Measurements from ENCODE around the gene DPF1. TPM values are rescaled to one million over a fixed set of nuclear protein-coding genes. Genes with fewer than 3 reads are reported as not detected.

The DPF1 gene
- total RNA-seq, 2 experiments from 2014 or later, result not detected

- H3K9me3 Mint-ChIP-seq, result no peaks in the 10 kb centered on the region
- Histone ChIP-seq H3K27ac (ENCODE audit: low read depth in 1 of 2, low read length in 2 of 2) (no peak overlapping the region), H3K9me3 (ENCODE audit: control insufficient read depth in 1 of 2, insufficient read depth in 1 of 2, low read length in 2 of 2) (no peaks in the 10 kb centered on the region), H3K36me3 (ENCODE audit: insufficient read depth, low read length) (no peaks in the 10 kb centered on the region), H3K27me3 (ENCODE audit: control insufficient read depth in 1 of 2, insufficient read depth in 2 of 2, low read length in 2 of 2) (no peaks in the 10 kb centered on the region), H3K4me1 (ENCODE audit: insufficient read depth, low read length) (peaks cover 24% of the 10 kb centered on the region), H3K4me3 (ENCODE audit: low read length) (no peak overlapping the region)
- H3K4me3 Mint-ChIP-seq, result no peak overlapping the region
- no peaks in the 10 kb centered on the region for H3K36me3 Mint-ChIP-seq (ENCODE audit: low read depth)
- CTCF ChIA-PET, result interaction anchor here (1.4 kb wide), 1 partner anchor 54 kb away, joined by 3 read pairs; no protein-coding TSS in a partner anchor
- no peak for DNase-seq
- H3K27me3 Mint-ChIP-seq, result no peaks in the 10 kb centered on the region
- peaks cover 31% of the 10 kb centered on the region for H3K4me1 Mint-ChIP-seq (ENCODE audit: low read depth)
- H3K27ac Mint-ChIP-seq, result peak overlapping the region; percentile 71
- TF ChIP-seq, protein P1, sequence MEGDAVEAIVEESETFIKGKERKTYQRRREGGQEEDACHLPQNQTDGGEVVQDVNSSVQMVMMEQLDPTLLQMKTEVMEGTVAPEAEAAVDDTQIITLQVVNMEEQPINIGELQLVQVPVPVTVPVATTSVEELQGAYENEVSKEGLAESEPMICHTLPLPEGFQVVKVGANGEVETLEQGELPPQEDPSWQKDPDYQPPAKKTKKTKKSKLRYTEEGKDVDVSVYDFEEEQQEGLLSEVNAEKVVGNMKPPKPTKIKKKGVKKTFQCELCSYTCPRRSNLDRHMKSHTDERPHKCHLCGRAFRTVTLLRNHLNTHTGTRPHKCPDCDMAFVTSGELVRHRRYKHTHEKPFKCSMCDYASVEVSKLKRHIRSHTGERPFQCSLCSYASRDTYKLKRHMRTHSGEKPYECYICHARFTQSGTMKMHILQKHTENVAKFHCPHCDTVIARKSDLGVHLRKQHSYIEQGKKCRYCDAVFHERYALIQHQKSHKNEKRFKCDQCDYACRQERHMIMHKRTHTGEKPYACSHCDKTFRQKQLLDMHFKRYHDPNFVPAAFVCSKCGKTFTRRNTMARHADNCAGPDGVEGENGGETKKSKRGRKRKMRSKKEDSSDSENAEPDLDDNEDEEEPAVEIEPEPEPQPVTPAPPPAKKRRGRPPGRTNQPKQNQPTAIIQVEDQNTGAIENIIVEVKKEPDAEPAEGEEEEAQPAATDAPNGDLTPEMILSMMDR (IDR thresholded peaks at IDR 0.05), result no peak
- ATAC-seq (ENCODE audit: poor library complexity), result no peak
- POLR2A ChIA-PET, result interaction anchor here (1.1 to 2.7 kb wide), 4 partner anchors 11 to 359 kb away, joined by 4 to 16 read pairs (median 6); partner anchors contain the start of genes KCNK6, PSMD8, SIPA1L3 and WDR87
- intact Hi-C loops (cut with DNase I, micrococcal nuclease), result loop anchor here (2.0 to 5.0 kb wide), 2 partner anchors 46 to 51 kb away; no protein-coding TSS in a partner anchor
These were observed 42.0 kb upstream of the DPF1 start for GRCh38 chr19:38265921-38266429.

GRCh38 chr19:38265213-38265861 is 41.3 kb upstream of the DPF1 start:
- Histone ChIP-seq H3K36me3 (ENCODE audit: insufficient read depth, low read length) (no peaks in the 10 kb centered on the region), H3K4me3 (ENCODE audit: low read length) (peak overlapping the region; percentile 68), H3K27me3 (ENCODE audit: control insufficient read depth in 1 of 2, insufficient read depth in 2 of 2, low read length in 2 of 2) (no peaks in the 10 kb centered on the region), H3K27ac (ENCODE audit: low read depth in 1 of 2, low read length in 2 of 2) (peak overlapping the region; percentile 37 to 46), H3K4me1 (ENCODE audit: insufficient read depth, low read length) (peaks cover 24% of the 10 kb centered on the region), H3K9me3 (ENCODE audit: control insufficient read depth in 1 of 2, insufficient read depth in 1 of 2, low read length in 2 of 2) (no peaks in the 10 kb centered on the region)
- ATAC-seq (ENCODE audit: poor library complexity) (no peak), DNase-seq (peak in 2 of 14 experiments; percentile 8 to 33)
- TF ChIP-seq, protein P1 (IDR thresholded peaks at IDR 0.05), result no peak
- H3K36me3 Mint-ChIP-seq (ENCODE audit: low read depth), result no peaks in the 10 kb centered on the region
- peak overlapping the region; percentile 83 for H3K4me3 Mint-ChIP-seq
- H3K27ac Mint-ChIP-seq, result peak overlapping the region; percentile 71
- POLR2A ChIA-PET, result interaction anchor here (1.1 to 2.7 kb wide), 4 partner anchors 10 to 358 kb away, joined by 4 to 16 read pairs (median 6); partner anchors contain the start of genes KCNK6, PSMD8, SIPA1L3 and WDR87
- H3K27me3 Mint-ChIP-seq, result no peaks in the 10 kb centered on the region
- CTCF ChIA-PET, result interaction anchor here (0.7 to 1.4 kb wide), 2 partner anchors 53 to 363 kb away, joined by 3 to 4 read pairs; no protein-coding TSS in a partner anchor
- H3K9me3 Mint-ChIP-seq, result no peaks in the 10 kb centered on the region
- H3K4me1 Mint-ChIP-seq (ENCODE audit: low read depth), result peaks cover 31% of the 10 kb centered on the region
- intact Hi-C loops (cut with DNase I, micrococcal nuclease), result loop anchor here (2.0 to 5.0 kb wide), 2 partner anchors 47 to 51 kb away; no protein-coding TSS in a partner anchor

GRCh38 chr19:38264486-38265212 is 40.6 kb upstream of the DPF1 start, which contains the start of gene SPINT2:
TSS of gene SPINT2 (plus strand) at chr19:38264573. CDS start at chr19:38264893, 320 bp downstream.
- Mint-ChIP-seq H3K9me3 (no peaks in the 10 kb centered on the region), H3K36me3 (ENCODE audit: low read depth) (no peaks in the 10 kb centered on the region), H3K27me3 (no peaks in the 10 kb centered on the region), H3K27ac (peak within 1 kb of the TSS; percentile 71), H3K4me1 (ENCODE audit: low read depth) (peaks cover 31% of the 10 kb centered on the region), H3K4me3 (peak within 1 kb of the TSS; percentile 83)
- intact Hi-C loops (cut with DNase I, micrococcal nuclease), result loop anchor here (2.0 to 5.0 kb wide), 2 partner anchors 48 to 52 kb away; no protein-coding TSS in a partner anchor
- TF ChIP-seq, protein P1 (IDR thresholded peaks at IDR 0.05), result no peak
- peak in 8 of 14 experiments; percentile 27 to 83 (median 50) for DNase-seq
- ChIA-PET CTCF (interaction anchor here (0.7 to 1.4 kb wide), 2 partner anchors 54 to 362 kb away, joined by 3 to 4 read pairs; no protein-coding TSS in a partner anchor), POLR2A (interaction anchor here (0.7 to 2.7 kb wide), 8 partner anchors 9 to 358 kb away, joined by 3 to 16 read pairs (median 4); partner anchors contain the start of genes CATSPERG, FAM98C, PSMD8 and SIPA1L3)
- Histone ChIP-seq H3K4me3 (ENCODE audit: low read length) (peak within 1 kb of the TSS; percentile 68), H3K4me1 (ENCODE audit: insufficient read depth, low read length) (peaks cover 24% of the 10 kb centered on the region), H3K36me3 (ENCODE audit: insufficient read depth, low read length) (no peaks in the 10 kb centered on the region), H3K9me3 (ENCODE audit: control insufficient read depth in 1 of 2, insufficient read depth in 1 of 2, low read length in 2 of 2) (no peaks in the 10 kb centered on the region), H3K27ac (ENCODE audit: low read depth in 1 of 2, low read length in 2 of 2) (peak within 1 kb of the TSS; percentile 37 to 46), H3K27me3 (ENCODE audit: control insufficient read depth in 1 of 2, insufficient read depth in 2 of 2, low read length in 2 of 2) (no peaks in the 10 kb centered on the region)
- peak; percentile 37 for ATAC-seq (ENCODE audit: poor library complexity)
